ENCODE measurements around the gene TERT.

DNA sequence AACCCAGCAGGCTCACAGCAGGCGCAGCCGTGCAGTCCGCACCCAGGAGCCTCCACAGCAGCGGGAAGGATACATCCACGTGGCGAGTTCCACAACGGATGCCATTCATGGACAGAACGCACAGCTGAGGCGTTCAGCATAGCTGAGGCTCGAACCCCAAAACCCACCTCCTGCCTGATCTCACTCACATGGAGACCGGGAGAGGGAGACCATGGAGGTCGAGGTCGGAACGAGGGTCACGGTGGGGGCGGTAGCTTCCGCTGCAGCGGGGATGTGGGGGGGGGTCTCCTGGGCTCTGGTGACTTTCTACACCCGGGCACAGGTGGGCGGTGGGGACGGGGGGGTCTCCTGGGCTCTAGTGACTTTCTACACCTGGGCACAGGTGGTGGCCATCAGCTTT is 17.5 kb downstream of the TERT start:
- TF ChIP-seq CTCF (IDR thresholded peaks at IDR 0.05) (no peak), POLR2AphosphoS5 (IDR thresholded peaks at IDR 0.05) (no peak), EP300 (IDR thresholded peaks at IDR 0.05) (no peak)

Data from stomach (tissue), 4 donors.